D721Med (cell line): ENCODE results near the gene GATC.

Experiments used
- DNase-seq: peaks from one replicate; pipeline ENCODE4 v3.0.0; 2011; ENCODE audit warnings: low spot score; ENCODE audit not compliant: insufficient read length
- FAIRE-seq: peaks from 2 replicates; lab custom pipeline; 2011; peaks lifted over from hg19 to GRCh38; lab: Jason Lieb, UNC
- TF ChIP-seq, protein P1 (sequence below): IDR thresholded peaks from 2 replicates; pipeline ENCODE4 v1.5.1; 2012; ENCODE audit warnings: mild to moderate bottlenecking, control low read depth; ENCODE audit not compliant: insufficient read depth; ENCODE audit errors: missing control alignments

Gene GATC

DNA sequence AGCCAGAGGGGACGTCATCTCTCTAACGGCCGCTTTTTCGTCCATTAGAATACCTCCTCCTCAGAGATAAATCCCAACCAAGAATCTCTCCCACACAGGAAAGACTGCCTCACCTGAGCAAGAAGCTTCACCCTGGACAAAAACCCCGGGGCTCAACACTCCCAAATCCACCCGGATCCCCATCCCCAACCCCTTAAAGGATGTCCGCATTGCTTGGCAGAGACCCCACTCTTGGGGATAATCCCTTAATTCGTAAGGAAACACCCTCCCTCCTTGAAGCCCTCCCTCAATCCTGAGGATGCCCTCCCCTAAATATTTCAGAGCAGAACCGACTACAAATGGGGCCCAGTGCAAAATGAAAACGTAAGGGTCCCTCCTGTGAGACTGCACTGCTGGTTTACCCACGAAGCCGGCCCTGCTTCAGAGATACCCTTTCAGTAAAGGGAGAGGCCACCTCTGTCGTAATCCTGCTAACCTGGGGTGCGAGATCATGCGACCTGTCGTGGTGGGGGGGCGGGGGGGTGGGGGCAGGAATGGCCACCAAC is 49.0 kb downstream of the GATC start:
- FAIRE-seq = no peak
- TF ChIP-seq, protein P1, sequence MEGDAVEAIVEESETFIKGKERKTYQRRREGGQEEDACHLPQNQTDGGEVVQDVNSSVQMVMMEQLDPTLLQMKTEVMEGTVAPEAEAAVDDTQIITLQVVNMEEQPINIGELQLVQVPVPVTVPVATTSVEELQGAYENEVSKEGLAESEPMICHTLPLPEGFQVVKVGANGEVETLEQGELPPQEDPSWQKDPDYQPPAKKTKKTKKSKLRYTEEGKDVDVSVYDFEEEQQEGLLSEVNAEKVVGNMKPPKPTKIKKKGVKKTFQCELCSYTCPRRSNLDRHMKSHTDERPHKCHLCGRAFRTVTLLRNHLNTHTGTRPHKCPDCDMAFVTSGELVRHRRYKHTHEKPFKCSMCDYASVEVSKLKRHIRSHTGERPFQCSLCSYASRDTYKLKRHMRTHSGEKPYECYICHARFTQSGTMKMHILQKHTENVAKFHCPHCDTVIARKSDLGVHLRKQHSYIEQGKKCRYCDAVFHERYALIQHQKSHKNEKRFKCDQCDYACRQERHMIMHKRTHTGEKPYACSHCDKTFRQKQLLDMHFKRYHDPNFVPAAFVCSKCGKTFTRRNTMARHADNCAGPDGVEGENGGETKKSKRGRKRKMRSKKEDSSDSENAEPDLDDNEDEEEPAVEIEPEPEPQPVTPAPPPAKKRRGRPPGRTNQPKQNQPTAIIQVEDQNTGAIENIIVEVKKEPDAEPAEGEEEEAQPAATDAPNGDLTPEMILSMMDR = no peak
- no peak for DNase-seq

DNA sequence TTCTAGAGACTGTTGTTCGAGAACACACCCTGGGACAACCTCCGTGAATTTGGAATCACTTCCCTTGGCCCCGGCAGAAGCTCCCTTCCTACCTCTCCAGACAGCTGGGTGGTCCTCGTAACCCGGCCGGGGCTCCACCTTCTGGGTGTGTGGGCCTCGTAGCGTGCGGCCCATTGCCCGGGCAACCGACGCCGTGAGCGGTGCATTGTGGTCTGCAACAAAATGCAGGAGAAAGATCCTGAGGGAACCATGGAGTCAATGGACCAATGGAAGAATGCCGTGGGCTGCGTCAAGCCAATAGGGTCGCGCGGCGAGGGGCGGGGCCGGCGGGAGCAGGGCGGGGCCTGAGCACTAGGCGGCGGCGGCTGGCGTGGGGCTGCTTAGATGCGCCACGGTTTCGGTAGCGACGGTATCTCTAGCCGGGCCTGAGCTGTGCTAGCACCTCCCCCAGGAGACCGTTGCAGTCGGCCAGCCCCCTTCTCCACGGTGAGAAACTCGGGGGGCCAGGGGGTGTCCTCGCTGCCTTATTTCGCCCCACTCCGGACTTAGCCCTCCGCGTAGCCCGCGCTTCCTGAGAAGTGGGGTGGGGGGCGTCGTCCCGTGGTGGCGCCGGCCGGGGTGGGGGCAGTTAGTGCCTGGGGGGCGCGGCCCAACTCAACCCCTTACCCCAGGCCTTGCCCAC is 49.6 kb downstream of the GATC start, which contains the start of gene DYNLL1:
Gene DYNLL1 (plus strand): TSS at position 383 of the 682 bp plus-strand sequence. CDS start 309 bp downstream, outside the sequence.
- TF ChIP-seq, protein P1 = no peak
- DNase-seq = peak; percentile 83
- FAIRE-seq = no peak

DNA sequence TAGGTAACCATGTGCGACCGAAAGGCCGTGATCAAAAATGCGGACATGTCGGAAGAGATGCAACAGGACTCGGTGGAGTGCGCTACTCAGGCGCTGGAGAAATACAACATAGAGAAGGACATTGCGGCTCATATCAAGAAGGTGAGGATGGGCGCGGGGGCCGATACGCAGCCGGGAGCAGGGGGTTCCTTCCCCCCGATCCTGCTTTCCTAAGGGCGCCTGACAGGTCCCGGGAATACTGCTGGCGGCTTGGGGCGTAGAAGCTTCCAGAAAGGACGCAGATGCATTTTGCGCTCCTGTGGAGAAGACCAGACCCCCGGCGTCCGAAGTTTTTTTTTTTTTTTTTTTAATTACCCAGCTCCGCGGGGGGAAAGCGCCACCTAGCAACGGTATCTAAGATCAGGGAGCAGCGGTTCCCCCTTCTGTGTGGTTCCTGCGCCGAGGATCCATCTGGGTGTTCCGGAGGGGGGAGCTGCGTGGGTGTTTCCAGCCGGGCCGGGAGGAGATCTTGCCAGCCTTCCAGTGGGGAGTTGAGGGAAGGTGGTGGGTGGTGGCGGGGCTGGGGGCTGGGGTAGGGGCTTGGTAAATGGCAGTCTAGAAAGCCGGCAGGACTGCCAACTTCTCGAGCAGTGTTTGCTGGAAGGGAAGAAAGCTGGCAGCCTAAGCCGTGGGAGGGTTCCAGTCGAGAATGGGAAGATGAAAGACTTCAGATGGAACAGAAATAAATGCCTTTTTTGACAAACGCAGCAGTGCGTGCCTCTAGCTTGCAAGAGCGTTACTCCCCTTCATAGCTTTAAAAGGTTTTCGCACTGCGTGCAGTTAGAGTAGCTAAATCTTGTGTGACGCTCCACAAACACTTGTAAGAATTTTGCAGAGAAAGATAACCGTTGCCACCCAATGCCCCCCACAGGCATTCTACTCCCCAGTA is 50.4 kb downstream of the GATC start:
- no peak for FAIRE-seq
- peak; percentile 33 for DNase-seq
- TF ChIP-seq, protein P1 = peak; percentile 18

GRCh38 chr12:120497524-120498150 is 51.4 kb downstream of the GATC start:
- TF ChIP-seq, protein P1 = no peak
- no peak for FAIRE-seq
- no peak for DNase-seq

DNA sequence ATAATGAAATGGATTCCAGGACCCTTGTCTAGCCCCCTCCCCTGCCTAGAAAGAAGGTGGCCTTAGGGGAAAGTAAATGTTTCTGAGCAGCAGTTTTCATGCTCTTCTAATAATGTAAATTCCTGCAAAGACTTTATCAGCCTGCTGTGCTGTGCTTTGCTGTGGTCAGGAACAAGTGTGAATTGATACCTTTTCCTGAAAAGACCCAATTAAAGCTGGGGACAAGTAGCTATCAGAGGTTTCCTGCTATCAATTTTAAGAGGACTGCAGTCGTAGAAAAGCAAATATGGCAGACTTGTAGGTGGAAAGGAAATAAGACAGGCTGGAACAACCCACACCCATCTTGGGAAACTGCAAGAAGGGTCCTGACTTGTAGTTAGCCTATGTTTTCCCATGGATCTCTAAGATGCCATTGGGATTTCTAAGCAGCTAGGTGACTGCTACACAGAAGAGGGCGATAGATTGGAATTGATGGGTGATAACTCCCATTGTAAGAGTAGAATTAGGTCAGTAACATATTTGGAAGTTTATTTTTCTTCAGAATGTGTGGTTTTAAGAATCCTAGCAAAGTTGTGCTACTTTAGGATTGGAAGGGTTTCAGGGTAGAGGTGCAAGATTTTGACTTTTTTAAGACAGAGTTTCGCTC is 52.7 kb downstream of the GATC start:
- TF ChIP-seq, protein P1 = no peak
- FAIRE-seq = no peak
- no peak for DNase-seq

GRCh38 chr12:120500581-120500980 is 54.3 kb downstream of the GATC start:
- no peak for FAIRE-seq
- TF ChIP-seq, protein P1 = no peak
- no peak for DNase-seq
